Stimulated activated CD8-positive, alpha-beta memory T cell treated with anti-CD3 and anti-CD28 coated beads, Interleukin-15, amount 100 ng/mL, for 1 hour (primary cell): ENCODE results near the gene PARP9.
A peak's percentile ranks its signal among the peaks of the same experiment; 100 is the strongest.
"Not testable (repeated sequence)": the region's sequence is repeated elsewhere in the genome, so short reads cannot be mapped to it uniquely, and the experiment has no call there.

Source experiments
- DNase-seq: peaks from one replicate; pipeline ENCODE4 v3.0.0-alpha.2; 2020; ENCODE audit warnings: low read depth

PARP9 gene

DNA sequence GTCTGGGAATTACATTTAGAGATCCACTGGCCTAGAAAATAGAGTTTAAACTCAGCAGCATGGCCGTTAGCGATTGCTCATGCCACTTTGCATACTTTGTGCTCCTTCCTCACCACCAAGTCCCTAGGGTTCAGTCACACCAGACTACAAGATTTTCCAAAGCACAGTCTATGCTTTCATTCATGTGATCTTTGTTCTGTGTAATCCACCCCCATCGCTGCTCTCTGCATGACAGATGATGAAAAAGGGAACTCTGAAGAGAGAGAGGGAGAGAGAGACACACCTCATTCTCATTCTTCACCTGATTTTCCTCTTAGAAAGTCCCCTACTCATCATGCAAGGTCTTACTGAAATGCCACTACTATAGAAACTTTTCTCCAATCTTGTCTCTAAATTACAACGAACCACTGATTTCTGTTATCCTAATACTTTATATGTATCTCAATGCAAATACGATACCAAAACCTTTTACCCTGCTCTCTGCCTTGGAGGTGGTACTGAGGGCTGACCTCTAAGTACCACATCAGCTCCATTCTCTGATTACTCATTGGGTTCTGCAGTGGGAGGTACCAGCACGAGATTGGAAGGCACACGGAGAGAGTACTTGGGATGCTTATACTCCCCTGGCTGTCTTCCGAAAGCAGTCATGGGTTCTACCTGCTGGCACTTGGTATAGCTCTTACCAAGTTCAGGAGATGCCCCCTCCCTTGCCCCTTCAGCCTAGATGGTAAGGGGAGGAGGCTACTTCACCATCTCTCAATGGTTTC lies 12.3 kb upstream of the PARP9 start:
- DNase-seq: no peak

DNA sequence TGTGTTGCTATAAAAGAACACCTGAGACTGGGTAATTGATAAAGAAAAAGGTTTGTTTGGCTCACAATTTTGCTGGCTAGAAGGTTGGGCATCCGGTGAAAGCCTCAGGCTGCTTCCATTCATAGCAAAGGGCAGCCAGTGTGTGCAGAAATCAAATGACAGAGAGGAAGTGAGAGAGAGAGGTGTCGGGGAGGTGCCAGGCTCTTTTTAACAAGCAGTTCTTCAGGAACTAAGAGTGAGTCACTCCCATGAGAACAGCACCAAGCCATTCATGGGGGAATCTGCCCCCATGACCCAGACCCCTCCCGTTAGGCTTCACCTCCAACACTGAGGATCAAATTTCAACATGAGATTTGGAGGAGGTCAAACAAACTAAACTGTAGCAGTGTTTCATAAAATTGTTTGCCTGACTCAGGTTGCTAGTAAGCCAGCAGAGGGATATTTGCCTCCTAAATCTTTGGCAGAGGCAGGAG lies 8.9 kb upstream of the PARP9 start:
- no peak for DNase-seq

DNA sequence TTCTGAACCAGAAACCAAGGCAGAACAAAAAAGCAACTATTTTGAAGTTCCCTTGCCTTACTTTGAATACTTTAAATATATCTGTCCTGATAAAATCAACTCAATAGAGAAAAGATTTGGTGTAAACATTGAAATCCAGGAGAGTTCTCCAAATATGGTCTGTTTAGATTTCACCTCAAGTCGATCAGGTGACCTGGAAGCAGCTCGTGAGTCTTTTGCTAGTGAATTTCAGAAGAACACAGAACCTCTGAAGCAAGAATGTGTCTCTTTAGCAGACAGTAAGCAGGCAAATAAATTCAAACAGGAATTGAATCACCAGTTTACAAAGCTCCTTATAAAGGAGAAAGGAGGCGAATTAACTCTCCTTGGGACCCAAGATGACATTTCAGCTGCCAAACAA lies 4.7 kb upstream of the PARP9 start:
- no peak for DNase-seq

DNA sequence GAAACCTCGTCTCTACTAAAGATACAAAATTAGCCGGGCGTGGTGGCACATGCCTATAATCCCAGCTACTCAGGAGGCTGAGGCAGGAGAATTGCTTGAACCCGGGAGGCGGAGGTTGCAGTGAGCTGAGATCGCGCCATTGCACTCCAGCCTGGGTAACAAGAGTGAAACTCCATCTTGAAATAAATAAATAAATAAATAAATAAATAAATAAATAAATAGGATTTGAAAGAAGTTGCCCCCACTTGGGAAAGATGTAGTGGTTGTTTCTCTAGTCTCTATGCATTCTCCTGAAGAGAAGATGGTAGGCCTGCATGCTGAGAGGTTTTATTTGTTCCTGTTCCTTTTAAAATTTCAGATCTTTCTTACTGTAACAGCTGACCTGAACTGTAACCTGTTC lies 4.0 kb upstream of the PARP9 start:
- not testable (repeated sequence) for DNase-seq

DNA sequence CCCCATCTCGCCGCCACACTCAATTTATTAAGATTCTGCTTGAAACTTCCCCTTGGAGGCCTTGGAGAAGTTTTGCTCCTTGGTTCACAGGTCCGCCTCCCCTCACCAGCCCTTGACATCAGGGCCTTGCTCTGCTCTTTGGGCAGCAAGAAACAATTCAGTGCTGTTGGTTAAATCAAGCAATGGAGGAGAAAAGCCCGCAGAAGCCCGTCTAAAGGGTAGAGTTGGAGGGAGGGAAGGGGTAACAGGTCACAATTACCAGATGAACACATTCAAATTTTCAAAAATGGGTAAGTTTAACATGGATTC lies 429 bp downstream of the PARP9 start:
- no peak for DNase-seq

DNA sequence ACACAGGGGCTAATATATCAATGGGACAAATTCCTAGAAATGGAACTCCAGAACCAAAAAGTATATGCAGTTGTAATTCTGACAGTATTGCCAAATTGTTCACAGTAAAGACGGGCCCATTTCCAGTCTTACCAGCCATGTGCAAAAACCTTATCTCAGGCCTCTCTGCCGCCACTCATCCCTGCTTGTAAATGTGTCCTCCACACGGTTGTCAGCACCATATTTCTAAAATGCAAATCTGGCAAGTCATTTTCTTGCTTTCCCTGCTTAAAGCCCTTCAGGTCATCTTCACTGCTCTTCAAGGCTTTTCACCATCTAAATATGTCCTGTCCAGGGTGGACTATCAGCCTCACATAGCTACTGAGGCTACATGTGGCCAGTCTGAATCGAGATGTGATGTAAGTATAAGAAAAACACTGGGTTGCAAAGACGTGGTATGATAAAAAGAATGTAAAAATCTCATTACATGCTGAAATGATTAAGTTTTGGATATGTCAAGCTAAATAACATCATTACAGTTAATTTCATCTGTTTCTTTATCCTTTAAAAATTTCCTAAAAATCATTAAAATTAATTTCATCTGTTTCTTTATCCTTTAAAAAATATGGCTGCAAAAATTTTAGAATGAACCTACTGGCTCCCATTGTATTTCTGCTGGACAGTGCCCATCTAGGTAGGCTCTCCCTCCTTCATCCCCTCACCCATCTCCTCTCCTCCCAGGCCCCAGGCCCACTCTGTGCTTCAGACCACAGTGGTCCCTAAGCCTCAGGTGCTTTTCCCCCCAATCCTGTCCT lies 980 bp downstream of the PARP9 start:
- DNase-seq: no peak

DNA sequence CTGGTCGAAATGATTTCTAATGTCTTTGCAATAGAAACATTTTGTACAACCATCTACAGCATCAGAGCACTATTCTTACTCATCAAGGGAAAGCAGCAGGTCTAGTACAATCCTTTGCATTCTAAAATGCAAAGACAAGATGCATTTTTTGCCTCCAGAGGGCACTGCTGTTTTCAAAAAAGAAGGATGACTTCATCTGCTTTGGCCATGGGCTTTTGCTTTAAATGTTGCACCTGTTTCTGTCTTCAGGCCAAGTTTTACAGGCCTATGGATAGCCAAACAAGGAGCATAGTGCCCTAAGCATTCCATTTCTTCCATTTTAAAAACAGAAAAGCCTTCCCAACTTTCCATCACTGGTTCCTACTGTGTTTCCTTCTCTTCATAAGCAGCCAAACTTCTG lies 3.4 kb downstream of the PARP9 start:
- peak; percentile 37 for DNase-seq

DNA sequence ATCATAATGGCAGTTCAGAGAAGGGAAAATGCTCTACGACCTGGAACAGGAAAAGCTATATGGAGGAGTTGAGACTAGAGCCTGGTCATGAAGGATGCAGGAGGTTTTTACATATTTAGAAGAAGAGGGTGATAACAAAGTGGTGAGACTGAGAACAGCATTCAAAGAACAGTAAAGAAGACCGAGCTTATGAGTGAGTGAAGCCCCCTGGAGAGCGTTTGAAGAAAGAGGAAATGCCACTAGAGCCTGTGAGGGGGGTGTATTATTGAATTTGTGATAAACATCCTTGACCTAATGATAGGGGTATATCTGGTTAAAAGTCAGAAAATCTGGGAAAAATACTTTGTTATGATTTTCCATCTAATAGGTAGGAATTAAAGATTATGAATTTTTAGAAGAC lies 4.2 kb downstream of the PARP9 start:
- no peak for DNase-seq

DNA sequence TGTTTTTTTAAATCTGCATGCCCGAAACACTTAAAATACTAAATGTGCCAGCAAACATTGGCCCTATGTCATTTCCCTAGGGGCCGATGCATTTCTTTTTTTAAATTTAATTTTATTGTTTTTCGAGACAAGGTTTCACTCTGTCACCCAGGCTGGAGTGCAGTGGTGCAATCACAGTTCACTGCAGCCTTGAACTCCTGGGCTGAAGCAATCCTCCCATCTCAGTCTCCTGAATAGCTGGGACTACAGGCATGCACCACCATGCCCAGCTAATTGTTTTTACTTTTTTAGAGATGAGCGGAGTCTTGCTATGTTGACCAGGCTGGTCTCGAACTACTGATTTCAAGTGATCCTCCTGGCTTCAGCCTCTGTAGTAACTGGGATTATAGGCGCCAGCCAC lies 5.5 kb downstream of the PARP9 start:
- DNase-seq: no peak

DNA sequence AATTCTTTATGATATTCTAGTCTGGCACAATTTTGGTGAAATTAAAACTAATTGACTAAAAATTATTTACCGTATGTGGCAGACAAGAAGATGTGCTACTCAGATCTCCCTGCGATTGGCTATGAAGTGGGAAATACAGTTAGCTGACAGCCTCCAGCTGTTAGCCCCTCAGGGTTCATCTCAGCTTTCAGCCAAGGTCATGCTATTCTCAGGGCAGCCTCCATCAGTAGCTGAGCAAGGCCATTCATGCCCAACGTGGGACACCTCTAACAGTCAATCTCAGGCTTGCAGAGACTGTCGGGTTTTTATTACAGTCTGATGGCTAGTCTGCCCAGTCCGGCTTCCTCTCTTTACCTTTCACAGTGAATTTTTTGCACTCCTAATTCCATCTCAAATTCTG lies 6.7 kb downstream of the PARP9 start:
- no peak for DNase-seq

DNA sequence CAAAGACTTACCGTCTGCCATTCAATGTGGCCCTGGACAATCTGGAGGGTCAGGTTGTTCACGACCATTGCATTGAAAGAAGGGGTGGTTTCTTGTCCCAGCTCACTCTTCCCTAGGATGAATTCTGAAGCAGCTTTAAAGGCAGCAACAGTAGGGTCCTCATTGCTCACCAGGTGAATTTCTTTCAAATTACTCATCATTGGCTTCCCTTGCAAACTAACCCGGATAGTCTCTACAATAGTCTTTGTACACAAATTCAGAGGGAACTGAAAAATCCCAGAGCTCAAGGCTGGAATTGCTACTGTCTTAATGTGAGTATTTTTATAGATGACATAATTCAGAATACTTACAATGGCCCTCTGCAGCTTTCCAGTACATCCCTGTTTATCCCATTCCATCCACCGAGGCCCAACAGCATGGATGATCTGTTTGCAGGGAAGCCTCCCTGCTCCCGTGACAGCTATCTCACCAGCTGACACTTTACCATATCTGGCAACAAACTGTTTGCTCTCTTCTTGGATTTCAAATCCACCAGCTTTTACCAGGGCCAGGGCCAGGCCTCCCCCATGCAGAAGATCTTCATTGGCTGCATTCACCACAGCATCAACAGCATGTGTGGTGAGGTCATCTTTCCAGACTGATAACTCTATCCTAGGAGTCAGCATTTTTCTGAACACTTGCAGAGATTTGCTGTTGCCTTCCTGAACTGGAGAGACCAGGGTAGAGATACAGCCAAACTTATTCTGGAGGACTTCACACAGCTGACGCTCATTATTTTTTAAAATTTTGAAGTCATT lies 8.6 kb downstream of the PARP9 start:
- DNase-seq: no peak

DNA sequence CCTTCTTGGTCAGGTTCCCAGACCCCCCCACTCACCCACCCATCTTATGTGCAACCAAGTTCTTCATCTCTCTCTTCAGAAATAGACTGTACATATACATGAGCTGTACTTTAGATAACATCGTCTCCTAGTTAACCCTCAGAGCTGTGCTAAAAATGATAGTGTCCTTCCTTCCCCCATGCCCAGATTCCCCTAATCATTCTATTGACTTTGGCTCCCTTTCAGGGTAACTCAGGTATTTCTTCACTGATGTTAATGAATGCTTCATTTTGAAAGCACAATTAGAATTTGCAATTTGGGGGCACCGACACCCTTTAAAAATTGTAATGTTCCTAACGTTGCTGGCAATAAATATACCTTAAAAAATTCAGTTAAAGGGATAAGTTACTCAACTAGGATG lies 10.9 kb downstream of the PARP9 start:
- no peak for DNase-seq

DNA sequence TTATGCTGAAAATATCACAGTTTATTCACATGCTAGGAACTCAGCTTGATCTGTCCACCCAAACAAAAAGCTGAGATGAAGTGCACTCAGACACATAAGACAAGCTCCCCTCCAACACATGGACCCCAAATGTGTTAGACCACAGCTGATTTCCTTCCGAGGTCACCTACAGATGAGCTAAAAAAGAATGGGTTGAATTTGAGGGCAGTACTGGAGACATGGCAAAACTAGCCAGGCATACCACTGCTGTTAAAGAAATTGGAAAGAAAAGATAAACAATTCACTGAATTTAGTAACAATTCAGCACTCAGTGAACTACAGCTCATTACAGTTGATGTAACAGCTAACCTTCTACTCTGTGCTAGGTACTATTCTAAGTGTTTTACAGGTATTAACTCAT lies 15.5 kb downstream of the PARP9 start:
- DNase-seq: no peak

DNA sequence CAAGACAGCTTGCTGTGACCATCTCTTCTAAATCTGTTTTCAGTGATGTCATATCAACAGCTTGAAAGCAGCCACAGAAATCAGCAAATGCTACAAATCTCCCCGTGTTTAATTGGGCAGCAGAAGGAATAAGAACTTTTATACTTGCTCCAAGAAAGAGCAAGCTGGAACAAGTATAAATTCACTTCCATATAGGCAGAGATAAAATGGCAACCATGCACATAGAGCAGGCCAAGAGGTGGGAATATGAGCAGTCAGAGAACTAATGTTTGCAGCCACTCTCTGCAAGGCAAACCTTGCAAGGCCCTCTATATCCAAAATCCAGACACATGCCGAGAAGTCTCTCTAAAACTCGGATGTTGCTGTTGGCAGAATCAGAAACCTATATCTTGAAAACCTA lies 16.0 kb downstream of the PARP9 start:
- no peak for DNase-seq

DNA sequence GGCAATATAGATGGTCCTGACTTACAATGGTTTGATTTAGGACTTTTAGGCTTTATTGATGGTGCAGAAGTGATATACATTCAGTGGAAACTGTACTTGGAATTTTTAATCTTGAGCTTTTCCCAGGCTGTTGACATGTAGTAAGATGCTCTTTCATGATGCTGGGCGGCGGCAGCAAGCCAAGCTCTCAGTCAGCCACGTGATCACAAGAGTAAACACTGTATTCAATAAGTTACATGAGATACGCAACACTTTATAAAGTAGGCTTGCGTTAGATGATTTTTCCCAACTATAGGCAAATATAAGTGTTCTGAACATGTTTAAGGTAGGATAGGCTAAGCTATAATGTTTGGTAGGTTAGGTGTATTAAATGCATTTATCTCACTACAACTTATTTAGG lies 17.9 kb downstream of the PARP9 start:
- DNase-seq: no peak

DNA sequence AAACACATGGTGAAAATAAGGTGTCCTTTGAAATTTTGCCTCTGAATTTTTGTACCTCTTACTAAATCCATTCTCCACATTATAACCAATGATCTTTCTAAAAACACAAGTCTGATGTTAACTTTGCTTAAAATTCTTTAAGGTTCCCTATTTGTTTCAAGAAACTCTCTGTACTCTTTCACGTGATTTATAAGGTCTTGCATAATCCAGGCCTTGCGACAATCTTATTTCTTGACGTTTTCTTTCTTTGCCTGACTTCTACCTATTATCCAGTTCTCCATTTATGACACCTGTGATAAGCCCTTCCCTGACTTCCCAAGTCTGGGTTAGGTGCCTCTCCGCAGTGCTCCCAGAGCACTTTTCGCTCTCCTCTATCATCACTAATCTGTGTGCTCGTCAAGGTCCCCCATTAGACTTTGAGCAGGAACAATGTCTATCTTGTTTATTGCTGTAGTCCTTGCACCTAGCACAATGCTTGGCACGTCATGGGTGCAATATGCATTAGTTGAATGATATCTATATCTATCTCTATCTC lies 25.1 kb downstream of the PARP9 start:
- DNase-seq: no peak

DNA sequence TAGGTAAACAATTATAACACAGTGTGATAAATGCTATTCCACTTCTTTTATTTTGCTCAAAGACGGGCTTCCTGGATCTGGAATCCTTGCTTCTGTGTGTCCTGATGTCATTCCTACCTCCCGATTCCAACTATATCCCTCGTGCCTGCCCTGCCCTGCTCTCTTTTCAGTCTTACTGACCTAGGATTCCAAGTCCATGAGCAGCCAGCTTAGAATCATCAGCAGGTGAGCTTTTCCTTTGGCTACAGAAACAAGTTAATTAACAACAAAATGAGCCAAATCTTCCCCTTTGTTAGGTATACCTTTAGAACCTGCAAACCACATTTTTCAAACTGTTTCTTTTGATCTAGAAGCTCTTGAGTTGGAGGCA lies 27.5 kb downstream of the PARP9 start:
- DNase-seq: no peak

DNA sequence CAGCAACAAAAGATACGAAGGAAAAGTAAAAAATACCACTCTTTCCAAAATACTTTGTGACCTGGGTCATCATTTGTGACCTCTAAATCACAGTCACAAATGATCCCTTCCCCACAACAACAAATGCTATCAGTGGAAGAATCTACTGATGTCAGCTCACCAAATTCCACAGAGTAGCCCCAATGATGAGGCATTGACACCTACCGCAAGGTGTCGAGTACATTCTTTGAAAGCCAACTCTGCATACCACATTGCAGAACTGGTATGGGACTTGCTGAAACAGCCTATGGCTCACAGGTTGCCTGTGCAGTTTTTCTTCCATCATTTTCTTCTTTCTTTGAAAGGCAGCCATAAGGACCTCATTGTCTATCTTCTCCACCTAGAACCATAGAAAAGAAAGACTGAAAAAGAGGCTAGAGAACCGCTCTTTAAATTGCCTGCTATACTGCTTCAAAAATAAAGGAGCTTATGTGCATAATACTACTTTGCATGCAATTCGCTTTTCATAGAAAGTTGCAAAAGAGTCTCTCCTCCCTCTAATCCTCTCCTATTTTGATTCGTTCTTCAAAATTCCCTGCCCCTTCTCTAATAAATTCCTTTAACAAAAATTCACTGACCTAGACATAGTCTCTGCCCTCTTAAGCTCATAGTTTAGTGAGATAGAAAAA lies 28.0 kb downstream of the PARP9 start:
- DNase-seq: no peak

DNA sequence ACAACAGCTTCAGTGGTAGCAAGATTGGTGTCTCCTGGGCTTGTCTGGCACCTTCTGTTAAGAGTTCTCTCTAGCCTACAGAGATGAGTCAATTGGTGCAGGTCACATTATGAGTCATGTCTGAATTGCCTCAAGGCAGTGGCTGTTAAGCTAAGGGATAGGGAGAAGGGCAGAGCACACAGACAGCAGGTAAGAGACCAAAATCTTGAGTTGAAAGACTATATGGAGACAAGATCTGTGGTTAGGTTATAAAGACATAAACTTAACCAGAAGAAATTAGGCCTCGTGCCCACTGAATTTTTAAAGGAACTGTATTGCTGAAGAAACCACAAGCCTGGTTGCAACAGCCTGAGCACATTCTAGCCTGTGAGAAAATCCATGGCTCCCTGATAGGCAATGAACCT lies 30.2 kb downstream of the PARP9 start:
- DNase-seq: no peak

DNA sequence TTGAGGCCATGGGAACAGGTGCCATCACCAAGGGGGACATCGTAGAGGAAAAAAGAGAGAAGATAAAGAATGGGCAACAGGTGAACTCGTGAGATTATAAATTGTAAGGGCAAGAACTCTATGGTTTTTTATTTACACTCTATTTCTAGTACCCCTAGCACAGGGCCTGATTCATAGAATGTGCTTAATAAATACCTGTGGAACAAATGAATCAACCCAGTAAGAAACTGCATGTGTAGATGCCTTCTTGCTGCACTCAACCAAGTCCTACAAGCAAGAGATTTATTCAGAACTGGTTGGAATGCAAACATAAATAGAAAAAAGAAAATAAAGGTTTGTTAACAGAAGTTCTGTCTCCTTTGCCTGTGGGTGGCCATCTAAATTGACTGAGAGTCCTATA lies 30.6 kb downstream of the PARP9 start:
- DNase-seq: no peak

DNA sequence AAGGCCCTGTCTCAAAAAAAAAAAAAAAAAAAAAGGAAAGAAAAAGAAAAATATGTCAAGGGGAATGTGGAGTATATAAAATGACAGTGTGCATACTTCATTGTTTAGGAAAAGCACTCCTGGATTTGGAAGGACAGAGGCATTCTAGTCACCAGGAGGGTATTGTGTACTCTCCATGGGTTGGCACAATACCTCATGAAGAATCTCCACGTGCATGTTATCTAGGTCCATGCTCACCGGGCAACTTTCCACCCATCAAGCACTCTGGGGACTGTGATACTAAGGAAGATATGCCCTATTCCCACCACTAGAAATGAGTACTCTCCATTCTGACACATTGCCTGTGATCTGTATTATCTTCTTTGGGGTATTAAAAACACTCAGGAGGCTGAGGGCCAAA lies 33.9 kb downstream of the PARP9 start:
- no peak for DNase-seq

DNA sequence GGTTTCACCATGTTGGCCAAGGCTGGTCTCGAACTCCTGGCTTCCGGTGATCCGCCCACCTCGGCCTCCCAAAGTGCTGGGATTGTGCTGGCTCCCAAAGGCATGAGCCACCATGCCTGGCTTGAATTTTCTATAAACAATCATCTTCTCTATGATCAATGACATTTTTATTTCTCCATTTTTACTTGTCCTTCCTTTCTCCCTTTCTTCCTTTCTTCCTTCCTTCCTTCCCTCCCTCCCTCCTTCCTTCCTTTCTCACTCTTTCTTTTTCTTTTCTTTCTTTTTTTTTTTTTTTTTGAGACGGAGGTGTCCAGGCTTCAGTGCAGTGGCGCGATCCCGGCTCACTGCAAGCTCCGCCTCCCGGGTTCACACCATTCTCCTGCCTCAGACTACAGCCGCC lies 40.8 kb downstream of the PARP9 start:
- no peak for DNase-seq
